GM12801 (cell line): ENCODE data around the gene PAWR.

ENCODE experiments used
- TF ChIP-seq, protein P1 (sequence below): IDR thresholded peaks from one replicate; pipeline ENCODE4 v1.5.1; 2011; ENCODE audit warnings: control low read depth; ENCODE audit not compliant: insufficient read length; ENCODE audit errors: extremely low read depth

PAWR gene

DNA sequence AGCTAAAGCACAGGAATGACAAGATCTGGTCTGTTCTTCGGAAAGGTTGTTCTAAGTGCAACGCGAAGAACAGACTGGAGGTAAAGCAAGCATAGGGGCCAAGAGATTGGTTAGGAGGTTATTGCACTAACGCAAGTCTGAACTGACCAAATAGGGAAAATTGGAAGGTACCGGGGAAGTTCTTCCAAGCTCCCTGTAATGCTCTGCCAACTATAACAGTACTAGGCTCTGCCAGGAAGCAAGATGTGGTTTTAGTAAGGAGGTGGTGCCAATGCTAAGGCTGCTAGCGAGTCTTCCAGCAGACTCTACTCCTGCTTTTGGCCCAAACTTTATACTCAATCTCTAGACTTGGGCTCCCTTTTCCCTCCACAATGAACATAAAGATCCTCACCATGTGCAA, 138.6 kb downstream of the PAWR start:
- TF ChIP-seq, protein P1, sequence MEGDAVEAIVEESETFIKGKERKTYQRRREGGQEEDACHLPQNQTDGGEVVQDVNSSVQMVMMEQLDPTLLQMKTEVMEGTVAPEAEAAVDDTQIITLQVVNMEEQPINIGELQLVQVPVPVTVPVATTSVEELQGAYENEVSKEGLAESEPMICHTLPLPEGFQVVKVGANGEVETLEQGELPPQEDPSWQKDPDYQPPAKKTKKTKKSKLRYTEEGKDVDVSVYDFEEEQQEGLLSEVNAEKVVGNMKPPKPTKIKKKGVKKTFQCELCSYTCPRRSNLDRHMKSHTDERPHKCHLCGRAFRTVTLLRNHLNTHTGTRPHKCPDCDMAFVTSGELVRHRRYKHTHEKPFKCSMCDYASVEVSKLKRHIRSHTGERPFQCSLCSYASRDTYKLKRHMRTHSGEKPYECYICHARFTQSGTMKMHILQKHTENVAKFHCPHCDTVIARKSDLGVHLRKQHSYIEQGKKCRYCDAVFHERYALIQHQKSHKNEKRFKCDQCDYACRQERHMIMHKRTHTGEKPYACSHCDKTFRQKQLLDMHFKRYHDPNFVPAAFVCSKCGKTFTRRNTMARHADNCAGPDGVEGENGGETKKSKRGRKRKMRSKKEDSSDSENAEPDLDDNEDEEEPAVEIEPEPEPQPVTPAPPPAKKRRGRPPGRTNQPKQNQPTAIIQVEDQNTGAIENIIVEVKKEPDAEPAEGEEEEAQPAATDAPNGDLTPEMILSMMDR: no peak

GRCh38 chr12:79549531-79550271, 141.1 kb downstream of the PAWR start:
- TF ChIP-seq, protein P1: no peak

- TF ChIP-seq, protein P1: no peak
Measured at GRCh38 chr12:79548610-79548924, 142.2 kb downstream of the PAWR start.

- TF ChIP-seq, protein P1: no peak
Measured at GRCh38 chr12:79547735-79548609, 142.8 kb downstream of the PAWR start.

DNA sequence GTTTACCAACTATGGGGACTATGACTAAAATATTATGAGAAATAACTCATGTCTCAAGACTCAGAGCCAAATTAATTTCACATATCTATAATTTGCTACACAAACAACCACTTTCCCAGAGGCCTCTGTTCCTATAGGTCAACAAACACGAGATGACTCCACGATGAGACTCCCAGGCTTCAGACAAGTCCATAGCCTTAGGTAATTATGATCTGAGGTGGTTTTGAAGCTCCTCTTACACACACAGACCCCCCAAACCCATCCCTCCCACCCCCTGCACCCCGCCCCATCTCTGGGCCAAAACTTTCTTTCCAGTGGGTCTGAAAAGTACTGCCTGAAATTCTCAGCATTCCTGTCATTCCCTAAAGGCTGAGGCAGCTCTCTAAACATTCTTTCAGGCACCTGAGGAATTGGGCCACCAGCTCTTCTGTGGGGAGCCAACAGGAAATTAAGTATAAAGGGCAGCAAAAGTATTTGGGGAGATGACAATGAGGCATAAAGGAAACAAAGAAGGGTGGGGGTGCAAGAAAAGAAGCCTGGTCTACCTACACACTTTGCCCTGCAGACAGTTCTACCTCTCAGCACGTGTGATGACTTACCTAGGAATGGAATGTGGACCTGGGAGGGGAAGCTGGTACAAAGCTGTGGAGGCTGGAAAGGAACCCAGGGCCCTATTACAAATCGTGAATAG, 143.6 kb downstream of the PAWR start:
- TF ChIP-seq, protein P1: no peak

- TF ChIP-seq, protein P1: no peak
Measured at GRCh38 chr12:79546466-79547043, 144.2 kb downstream of the PAWR start.

DNA sequence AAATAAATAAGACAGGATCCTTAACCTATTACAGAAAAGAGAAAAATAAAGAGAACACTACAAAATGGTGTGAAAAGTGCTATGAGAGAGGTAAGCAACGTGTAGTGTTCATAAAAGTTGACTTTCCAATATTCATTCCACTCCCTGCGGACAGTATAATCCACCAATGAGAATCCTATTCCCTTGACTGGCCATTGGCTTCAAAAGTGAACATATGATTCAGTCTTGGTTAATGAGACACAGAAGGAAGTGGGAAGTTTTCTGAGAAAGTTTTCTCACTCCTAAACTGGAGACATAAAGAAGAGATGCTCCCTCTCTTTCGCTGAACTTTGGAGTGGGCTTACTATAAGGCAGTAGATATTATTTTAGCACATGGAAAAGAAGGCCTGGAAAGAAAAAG, 153.1 kb downstream of the PAWR start:
- TF ChIP-seq, protein P1: no peak
